GM21576 (cell line): Measurements from ENCODE around the gene SMC1B.

Experiments
- ATAC-seq: cut with Tn5 transposase; IDR thresholded peaks from one replicate; pipeline ENCODE4 v1.9.1; 2021; ENCODE audit warnings: mild to moderate bottlenecking, moderate library complexity; ENCODE audit not compliant: unreplicated experiment

SMC1B gene

GRCh38 chr22:45323695-45324094 lies 89.7 kb downstream of the SMC1B start:
- no peak for ATAC-seq

DNA sequence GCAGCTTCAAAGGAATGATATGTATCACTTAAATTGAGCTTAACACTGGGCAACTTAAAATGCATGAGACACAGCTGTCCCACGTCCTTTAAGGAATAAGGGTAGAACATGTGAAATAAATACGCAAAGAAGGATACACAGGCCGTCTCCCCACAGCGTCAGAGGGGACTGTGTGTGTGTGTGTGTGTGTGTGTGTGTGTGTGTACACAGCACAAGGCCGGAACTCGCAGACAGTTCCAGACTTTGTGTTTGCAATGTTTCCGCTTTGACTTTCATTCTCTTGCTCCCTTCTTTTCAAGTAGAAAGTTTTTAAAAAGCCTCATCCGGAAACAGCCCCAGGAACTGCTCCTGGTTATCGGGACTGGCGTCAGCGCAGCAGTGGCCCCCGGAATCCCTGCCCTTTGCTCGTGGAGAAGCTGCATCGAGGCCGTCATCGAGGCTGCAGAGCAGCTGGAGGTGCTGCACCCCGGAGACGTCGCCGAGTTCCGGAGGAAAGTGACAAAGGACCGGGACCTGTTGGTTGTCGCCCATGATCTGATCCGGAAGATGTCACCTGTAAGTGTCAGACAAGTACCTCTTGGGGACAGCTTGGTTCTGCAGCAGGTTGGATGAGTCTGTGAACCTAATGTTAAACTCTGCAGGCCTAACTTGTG lies 90.4 kb downstream of the SMC1B start:
- ATAC-seq = no peak

- no peak for ATAC-seq
Measured at GRCh38 chr22:45321827-45322226, 91.6 kb downstream of the SMC1B start.

DNA sequence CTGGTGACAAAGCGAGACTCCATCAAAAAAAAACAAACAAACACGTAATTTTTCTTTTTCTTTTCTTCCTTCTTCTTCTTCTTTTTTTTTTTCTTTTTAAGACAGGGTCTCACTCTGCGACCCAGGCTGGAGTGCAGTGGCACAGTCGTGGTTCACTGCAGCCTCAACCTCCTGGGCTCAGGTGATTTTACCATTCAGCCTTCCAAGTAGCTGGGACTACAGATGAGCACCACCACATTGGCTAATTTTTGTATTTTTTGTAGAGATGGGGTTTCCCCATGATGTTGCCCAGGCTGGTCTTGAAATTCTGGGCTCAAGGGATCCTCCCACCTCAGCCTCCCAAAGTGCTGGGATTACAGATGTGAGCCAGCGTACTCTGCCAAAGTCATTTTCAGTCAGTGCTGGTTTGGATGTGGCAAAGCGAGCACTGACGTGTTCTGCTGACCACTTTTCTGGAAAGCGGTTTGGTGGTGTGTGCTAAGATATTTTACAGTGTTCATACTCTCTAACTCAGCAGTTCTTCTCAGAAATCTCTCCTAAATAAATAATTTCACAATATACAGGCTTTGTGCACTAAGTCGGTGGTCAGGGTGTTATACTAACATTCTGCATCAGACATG lies 92.9 kb downstream of the SMC1B start:
- no peak for ATAC-seq

- ATAC-seq = no peak
Measured at GRCh38 chr22:45319324-45319685, 94.1 kb downstream of the SMC1B start.

- no peak for ATAC-seq
Measured at GRCh38 chr22:45318558-45319323, 94.7 kb downstream of the SMC1B start.

DNA sequence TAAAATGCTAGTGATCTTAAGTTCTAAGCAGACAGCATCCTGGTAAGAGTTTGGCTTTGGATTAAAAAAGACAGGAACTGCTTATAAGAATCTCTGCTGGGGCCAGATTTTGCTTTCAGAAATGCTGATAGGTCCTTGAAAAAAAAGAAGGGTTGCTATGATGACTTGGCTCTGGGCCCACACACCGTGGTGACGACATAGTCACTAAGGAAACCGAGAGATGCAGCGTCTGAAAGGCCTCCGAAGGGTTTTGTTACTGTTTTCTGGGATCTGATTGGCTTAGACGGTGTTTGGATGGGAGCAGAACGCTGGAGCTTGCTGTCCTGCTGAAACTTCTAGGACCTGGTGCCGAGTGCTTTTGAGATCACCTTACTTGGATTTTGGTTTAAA lies 95.2 kb downstream of the SMC1B start:
- ATAC-seq = peak; percentile 46

DNA sequence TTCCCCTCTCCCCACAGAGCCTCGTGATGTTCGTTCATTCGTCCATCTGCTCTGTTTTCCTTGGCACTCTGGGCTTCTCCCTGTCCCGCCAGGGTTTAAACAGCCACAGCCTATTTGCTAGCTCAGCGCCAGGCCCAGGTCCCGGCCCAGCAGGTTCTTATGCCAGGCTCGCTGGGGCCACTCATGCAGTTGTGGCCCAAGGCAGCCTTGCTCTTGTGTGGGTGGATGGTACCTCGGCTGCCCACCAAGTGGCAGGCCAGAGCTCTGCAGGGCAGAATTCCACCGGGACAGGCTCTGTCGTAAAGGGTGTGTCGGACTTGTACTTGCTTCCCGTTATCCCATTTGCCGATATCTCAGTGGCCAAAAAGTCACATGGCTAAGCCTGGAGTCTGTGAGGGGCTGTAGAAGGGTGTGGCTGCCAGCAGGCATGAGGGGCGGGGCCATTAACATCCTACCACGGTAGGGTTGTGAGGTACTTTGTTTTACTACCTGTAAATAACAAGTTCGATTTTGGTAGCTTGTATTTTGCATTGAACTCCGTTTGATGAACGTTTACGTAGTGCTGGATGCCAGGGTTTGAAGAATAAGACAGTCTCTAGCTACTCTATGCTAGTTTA lies 95.7 kb downstream of the SMC1B start:
- ATAC-seq = no peak

GRCh38 chr22:45316796-45317526 lies 96.4 kb downstream of the SMC1B start:
- ATAC-seq = no peak

- no peak for ATAC-seq
Measured at GRCh38 chr22:45314786-45315185, 98.6 kb downstream of the SMC1B start.

DNA sequence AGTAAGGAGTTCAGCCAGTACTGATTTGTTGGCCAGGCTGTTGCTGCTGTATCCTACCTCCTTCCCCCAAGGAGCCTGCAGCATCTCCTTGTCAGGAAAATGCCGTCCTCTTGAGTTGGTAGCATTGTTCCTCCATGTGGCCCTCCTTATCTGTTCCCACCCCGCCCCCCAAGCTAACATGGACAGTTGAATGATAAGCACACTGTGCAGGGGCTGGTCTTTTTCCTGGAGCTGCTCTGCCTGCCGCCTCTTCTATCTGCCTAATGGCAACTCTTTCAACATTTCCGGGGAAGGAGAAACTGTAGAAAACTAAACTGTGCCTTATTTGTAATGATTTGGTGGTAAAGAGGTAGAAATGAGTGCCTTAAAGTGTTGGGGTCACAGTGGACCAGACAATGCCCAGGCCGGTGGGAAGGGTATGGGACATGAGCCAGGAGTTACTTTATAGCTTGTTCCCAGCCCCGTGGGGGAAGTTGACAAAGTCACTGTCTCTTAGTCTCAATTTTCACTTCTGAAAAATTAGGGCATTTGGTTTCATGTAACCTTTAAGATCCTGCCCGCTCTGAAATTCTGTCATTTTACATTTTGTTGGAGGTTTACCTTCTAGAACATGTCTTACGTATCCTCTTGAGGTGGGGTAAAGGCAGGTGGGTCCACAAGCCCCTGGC lies 99.2 kb downstream of the SMC1B start:
- no peak for ATAC-seq

GRCh38 chr22:45312856-45313255 lies 100.5 kb downstream of the SMC1B start:
- no peak for ATAC-seq

- no peak for ATAC-seq
Measured at GRCh38 chr22:45312415-45312814, 101.0 kb downstream of the SMC1B start.

DNA sequence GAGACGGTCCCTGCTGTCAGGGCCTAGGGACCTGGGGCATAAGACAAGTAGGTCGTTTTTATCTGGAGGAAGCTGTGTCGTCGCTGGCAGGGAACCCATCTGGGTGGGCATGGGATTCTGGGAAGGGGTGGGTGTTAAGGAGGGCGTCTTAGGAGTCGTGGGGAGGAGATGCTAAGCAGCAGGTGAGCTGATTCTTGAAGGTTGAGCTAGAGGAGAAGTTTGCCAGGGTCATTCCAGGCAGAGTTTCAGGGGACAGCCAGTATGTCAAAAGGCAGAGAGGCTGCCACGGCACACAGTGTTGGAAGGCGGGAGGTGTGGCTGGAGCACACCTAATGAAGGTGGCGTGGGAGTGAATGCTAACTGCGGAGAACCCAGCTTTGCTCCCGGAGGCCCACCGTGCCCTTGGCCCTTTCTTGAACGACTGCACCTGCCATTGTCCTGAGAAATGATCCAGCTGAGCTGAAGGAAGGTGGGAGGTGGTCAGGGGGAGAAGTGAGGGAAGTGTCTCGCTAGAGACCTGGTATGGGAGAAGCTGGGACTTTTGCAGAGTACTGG lies 102.3 kb downstream of the SMC1B start:
- no peak for ATAC-seq

GRCh38 chr22:45310331-45310976 lies 102.9 kb downstream of the SMC1B start:
- ATAC-seq = no peak

DNA sequence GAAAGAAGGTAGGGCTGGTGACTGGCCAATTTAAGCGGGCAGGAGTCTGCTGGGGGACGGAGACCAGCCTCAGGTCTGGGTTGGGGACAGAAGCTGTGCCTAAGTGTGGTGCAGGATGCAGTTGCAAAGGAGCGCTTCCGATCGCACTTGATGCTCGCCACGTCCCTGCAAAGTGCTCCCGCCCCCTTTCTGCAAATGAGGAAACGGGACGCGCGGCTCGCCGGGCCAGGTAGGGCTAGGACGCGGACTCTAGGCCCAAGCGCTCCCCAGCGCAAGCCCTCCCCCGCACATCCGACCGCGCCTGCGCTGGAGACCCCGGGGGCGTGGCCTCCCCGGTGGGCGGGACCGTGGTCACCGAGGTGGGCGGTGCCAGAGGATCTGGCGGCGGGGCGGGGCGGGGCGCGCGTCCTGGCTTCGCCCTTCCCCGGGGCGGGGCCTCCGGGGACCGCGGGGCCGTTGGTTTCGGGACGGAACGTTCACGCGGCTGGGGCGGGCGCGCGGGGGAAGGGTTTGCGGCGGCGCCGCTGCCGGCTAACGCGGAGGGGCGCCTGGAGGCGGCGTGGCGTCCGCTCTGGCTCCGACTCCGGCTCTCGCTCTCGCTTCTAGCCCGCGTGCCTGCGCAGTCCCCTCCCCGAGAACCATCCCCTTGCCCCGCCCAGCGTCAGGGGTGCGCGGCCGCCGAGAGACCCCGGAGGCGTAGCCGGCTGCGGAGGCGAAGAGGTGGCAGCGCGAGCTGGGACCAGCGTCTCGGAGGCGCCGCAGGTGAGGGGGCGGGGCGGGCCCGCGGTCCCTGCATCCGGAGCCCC lies 103.8 kb downstream of the SMC1B start, which contains the start of gene FAM118A:
FAM118A (plus strand) TSS at position 513 of the 806 bp plus-strand sequence. CDS start 12,446 bp downstream, outside the sequence.
- ATAC-seq = peak; percentile 74

- no peak for ATAC-seq
Measured at GRCh38 chr22:45308957-45309421, 104.4 kb downstream of the SMC1B start.

- ATAC-seq = no peak
Measured at GRCh38 chr22:45308391-45308956, 104.9 kb downstream of the SMC1B start.
